Hippocampal formation (tissue), 2 donors: Measurements from ENCODE around the gene NTPCR.

Source experiments
- DNase-seq, 2 donors: peaks; one replicate each; lab custom pipeline; 2025; lab: John Stamatoyannopoulos, UW

NTPCR gene

GRCh38 chr1:232962761-232963745 lies 12.6 kb downstream of the NTPCR start:
- DNase-seq: no peak

DNA sequence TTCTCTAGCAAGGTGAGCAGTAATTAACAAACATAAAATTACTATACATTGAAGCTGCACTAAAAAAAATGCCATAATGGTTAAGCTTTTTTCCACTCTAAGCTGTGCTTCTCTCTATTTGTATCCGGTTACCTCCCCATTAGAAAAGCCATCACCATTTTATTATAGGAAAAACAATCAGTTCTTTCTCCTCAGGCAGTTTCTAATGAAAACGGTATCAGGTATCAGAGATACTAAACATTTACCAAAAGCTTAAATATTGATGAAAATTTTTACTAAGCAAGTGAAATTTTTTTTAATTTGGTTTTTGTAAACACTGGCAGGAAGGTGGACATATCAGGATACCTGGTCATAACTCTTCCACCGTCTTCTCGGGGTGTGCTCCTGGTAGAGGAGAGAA lies 14.2 kb downstream of the NTPCR start:
- DNase-seq: no peak

- no peak for DNase-seq
These were observed 14.9 kb downstream of the NTPCR start for GRCh38 chr1:232965124-232965911.

GRCh38 chr1:232965912-232966217 lies 15.5 kb downstream of the NTPCR start:
- no peak for DNase-seq

- no peak for DNase-seq
These were observed 16.3 kb downstream of the NTPCR start for GRCh38 chr1:232966663-232967062.

- no peak for DNase-seq
These were observed 18.0 kb downstream of the NTPCR start for GRCh38 chr1:232968391-232968790.

DNA sequence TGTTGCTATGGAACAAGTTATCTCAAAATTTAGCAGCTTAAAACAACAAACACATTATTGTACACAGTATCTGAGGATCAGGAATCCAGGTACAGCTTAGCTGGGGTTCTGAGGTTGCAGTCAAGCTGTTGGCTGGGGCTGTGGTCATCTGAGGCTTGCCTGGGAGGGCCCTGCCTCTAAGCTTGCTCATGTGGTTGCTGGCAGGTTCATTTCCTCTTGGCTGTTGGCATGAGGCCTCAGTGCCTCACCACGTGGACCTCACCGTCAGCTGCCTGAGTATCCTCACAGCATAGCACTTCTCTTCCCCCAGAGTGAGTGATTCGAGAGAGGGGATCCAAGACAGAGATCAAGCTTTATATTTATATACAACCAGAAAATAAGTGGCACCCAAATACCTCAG lies 18.6 kb downstream of the NTPCR start:
- DNase-seq: no peak

- DNase-seq: no peak
These were observed 19.4 kb downstream of the NTPCR start for GRCh38 chr1:232969799-232970198.

DNA sequence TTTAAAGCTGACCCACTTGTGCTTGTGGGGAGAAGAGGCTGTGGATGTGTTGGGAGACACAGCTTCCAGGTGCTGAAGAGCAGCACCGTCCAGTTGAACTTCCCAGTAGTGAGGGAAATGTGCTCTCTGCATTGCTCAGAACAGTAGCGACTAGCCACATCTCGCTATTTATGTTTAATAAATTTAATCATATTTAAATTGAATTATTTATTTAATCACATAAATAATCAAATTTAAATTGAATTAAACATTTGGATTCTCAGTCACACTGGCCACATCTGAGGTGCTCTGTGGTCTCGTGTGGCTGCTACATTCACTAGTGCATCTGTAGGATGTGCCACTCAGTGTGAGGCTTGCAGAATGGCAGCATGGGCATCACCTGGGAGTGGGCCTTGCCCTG lies 20.1 kb downstream of the NTPCR start:
- no peak for DNase-seq

DNA sequence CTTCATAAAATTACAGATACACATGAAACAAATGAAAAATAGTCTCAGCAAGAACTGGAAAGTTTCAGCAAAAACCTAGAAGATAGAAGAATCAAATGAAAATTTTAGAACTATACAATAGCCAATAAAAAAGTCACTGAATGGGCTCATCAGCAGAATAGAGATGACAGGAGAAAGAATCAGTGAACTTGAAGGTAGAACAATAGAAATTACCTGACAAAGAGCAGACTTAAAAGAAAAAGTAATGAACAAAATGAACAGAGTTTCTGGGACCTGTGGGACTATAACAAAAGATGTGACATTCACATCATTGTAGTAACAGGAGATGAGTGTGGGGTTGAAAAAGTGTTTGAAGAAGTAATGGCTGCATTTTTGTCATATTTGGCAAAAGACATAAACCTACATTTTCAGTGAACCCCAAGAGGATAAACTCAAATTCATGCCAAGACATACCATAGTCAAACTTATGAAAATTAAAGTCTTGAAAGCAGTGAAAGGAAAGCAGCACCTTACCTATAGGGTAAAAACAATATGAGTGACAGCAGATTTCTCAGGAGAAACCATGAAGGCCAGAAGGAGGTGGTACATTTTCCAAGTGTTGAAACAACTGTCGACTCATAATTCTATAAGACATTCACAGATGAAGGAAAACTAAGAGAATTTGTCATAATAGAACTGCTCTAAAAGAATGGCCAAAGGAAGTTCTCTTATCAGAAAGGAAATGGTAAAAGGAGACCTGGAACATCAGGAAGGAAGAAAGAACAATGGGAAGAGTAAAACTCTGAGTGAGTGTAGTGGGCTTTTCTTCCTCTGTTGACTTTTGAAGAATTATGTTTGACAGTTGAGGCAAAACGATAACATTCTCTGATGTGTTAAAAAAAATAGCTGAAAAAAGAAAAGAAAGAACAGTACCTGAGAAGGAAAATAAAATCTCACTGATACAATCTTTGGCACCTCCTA lies 23.5 kb downstream of the NTPCR start:
- DNase-seq: no peak

GRCh38 chr1:232974971-232975370 lies 24.6 kb downstream of the NTPCR start:
- no peak for DNase-seq

DNA sequence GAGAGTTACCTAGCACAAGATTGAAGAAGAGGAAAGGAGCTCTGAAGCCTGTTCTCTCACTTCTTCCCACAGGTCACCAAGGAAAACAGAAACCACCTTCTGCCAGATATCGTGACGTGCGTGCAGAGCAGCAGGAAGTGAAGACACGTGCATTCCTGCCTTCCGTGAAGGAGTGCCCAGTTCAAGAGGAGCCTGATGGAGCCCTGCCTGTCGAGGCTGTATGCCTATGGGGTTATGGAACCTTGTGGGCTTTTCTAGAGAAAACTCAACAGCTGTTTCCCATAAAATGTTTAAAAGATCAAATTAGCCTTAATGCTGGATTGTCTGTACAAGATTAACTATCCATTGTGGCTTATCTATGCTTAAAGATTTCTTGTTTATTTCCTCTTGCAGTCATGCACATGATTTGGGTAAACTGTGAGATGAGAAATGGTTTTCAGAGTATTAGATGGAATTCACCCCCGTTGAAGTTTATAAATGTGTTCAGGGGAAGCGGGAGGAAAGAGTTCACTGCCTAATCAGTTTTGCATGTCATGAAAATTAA lies 27.8 kb downstream of the NTPCR start:
- DNase-seq: no peak

DNA sequence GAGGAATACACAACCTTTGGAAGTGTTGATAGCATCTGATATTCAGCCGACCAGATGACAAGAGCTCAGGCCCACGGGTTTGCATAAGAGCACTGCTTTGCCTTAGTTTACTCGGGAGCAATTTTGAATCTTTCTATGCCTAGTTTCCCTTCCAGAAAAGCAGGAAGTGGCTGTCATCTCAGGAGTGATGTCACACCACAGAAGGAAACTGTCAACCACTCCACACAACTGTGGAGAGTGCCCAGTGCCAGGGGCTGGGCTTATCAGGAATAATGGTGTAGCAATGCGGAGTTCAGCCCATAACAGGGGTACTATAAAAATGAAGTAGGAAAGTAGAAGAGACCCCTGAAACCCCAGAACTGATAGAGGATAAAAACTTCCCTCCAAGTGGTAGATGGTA lies 28.4 kb downstream of the NTPCR start:
- no peak for DNase-seq

- no peak for DNase-seq
These were observed 29.1 kb downstream of the NTPCR start for GRCh38 chr1:232979558-232979957.

GRCh38 chr1:232980355-232980978 lies 30.1 kb downstream of the NTPCR start:
- no peak for DNase-seq

- no peak for DNase-seq
These were observed 30.7 kb downstream of the NTPCR start for GRCh38 chr1:232980986-232981560.

GRCh38 chr1:232982238-232982944 lies 32.0 kb downstream of the NTPCR start:
- no peak for DNase-seq

- peak in 1 of 2 donors; percentile 13 for DNase-seq
These were observed 33.0 kb downstream of the NTPCR start for GRCh38 chr1:232983375-232983774.

- DNase-seq: no peak
These were observed 33.6 kb downstream of the NTPCR start for GRCh38 chr1:232983817-232984567.
